ENCODE data around the gene HSPH1. TPM values are rescaled to one million over a fixed set of nuclear protein-coding genes. Genes with fewer than 3 reads are reported as not detected.
A peak's percentile ranks its signal among the peaks of the same experiment; 100 is the strongest.

HSPH1 gene
- 10 to 100 TPM; 32.5 to 93.1 (median 53.2) TPM for total RNA-seq

DNA sequence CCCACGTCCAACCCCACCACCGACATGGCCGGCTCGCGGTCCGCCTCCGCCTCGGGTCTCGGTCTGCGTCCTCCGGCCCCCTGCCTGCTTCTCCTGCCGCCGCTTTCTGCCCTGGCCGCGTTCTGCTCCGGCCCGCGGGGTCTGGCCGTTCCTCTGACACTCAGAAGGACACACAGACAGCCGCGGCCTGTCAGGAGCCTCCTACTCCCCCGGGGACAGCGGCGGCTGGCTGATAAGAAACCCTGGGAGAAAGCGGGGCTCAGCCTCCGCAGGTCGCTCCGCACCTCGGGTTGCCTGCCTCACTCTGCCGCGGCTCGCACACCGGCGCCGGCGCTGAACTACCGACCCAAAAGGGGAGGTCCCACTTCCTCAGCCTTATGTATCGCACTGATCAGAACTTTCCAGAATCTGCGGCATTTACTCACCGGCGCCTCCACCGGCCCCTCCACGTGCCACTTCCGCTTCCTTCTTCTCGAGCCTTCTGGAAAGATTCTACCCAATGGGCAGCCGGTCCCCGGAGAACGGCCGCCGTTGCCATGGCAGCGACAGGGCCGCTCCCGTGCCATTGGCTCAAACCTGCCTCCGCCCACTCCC, at the start of gene HSPH1:
Gene HSPH1 (minus strand): TSS at position 348 of the 594 bp plus-strand sequence. CDS start 322 bp downstream, at position 26.
- DNase-seq, result peak; percentile 98 to 99
- H3K27ac ChIP-seq, result peak within 1 kb of the TSS; percentile 89 to 99 (median 92)
- peaks cover 14 to 29% (median 16%) of the 10 kb centered on the region in 4 donors for H3K4me1 ChIP-seq
- no peaks in the 10 kb centered on the region for H3K9me3 ChIP-seq
- peak; percentile 97 to 98 for ATAC-seq (ENCODE audit: low FRiP score in 2 of 2)
- no peaks in the 10 kb centered on the region for H3K27me3 ChIP-seq
- WGBS, 2 donors, result 0 to 1% methylated on average over 8 to 48 of the region's 54 CpGs
- TF ChIP-seq POLR2A (IDR thresholded peaks at IDR 0.05), result peak in 3 of 4 donors; percentile 82 to 90 (median 83)
- peak in 1 of 4 donors; percentile 85 for TF ChIP-seq EP300 (IDR thresholded peaks at IDR 0.05)
- TF ChIP-seq POLR2AphosphoS5 (IDR thresholded peaks at IDR 0.05), result peak in 1 of 2 donors; percentile 88
- TF ChIP-seq, protein P1, sequence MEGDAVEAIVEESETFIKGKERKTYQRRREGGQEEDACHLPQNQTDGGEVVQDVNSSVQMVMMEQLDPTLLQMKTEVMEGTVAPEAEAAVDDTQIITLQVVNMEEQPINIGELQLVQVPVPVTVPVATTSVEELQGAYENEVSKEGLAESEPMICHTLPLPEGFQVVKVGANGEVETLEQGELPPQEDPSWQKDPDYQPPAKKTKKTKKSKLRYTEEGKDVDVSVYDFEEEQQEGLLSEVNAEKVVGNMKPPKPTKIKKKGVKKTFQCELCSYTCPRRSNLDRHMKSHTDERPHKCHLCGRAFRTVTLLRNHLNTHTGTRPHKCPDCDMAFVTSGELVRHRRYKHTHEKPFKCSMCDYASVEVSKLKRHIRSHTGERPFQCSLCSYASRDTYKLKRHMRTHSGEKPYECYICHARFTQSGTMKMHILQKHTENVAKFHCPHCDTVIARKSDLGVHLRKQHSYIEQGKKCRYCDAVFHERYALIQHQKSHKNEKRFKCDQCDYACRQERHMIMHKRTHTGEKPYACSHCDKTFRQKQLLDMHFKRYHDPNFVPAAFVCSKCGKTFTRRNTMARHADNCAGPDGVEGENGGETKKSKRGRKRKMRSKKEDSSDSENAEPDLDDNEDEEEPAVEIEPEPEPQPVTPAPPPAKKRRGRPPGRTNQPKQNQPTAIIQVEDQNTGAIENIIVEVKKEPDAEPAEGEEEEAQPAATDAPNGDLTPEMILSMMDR (IDR thresholded peaks at IDR 0.05), result peak in 1 of 6 experiments; percentile 27
- peaks cover 0 to 15% (median 0%) of the 10 kb centered on the region in 4 donors for H3K36me3 ChIP-seq
- peak within 1 kb of the TSS; percentile 61 to 98 (median 95) for H3K4me3 ChIP-seq

GRCh38 chr13:31209841-31210210, 48.1 kb upstream of the HSPH1 start:
- TF ChIP-seq, protein P1 (IDR thresholded peaks at IDR 0.05), result no peak
- TF ChIP-seq EP300 (IDR thresholded peaks at IDR 0.05), result no peak
- TF ChIP-seq POLR2A (IDR thresholded peaks at IDR 0.05), result no peak
- no peak for TF ChIP-seq POLR2AphosphoS5 (IDR thresholded peaks at IDR 0.05)
- peaks cover 22 to 23% (median 22%) of the 10 kb centered on the region in 4 donors for H3K4me1 ChIP-seq
- no peaks in the 10 kb centered on the region for H3K27me3 ChIP-seq
- H3K27ac ChIP-seq, result no peak overlapping the region
- no peak overlapping the region for H3K4me3 ChIP-seq
- H3K9me3 ChIP-seq, result no peaks in the 10 kb centered on the region
- WGBS, 2 donors, result 52 to 54% methylated on average over 4 of the region's 4 CpGs
- ATAC-seq (ENCODE audit: low FRiP score in 2 of 2) (no peak), DNase-seq (no peak)
- no peaks in the 10 kb centered on the region for H3K36me3 ChIP-seq

DNA sequence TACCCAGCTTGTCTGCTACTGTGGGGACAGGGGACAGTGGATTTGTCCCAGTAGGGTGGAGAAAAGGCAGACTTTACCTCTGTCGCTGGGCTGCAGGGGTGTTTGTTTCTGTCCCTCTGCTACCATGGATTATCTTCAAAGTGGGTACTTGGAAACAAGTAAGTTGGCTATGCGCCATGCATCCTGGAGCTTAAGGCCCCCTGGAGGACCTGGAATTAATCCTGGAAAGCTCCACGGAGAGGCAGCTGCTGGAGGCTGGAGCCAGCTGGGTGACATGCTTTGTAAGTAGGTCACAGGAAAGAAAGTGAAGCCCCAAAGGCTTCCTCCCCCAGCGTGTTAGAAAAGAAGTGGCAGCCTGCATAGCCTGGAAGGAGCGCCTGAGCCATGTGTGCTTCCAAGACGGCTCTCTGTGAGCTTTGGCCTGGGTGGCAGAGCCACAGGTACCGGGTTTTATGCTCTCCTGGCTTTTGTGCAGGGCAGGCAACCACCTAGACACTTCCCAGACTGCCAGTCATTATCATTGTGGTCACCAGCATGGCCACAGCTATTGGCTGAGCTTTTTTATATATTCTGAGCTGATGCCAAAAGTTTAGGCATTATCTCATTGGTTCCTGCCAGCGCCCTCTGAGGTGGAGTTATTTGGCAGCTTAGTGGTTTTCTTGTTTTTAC, 47.6 kb upstream of the HSPH1 start:
- Histone ChIP-seq H3K27ac (no peak overlapping the region), H3K36me3 (no peaks in the 10 kb centered on the region), H3K4me1 (peaks cover 22 to 23% (median 22%) of the 10 kb centered on the region in 4 donors), H3K4me3 (no peak overlapping the region), H3K27me3 (no peaks in the 10 kb centered on the region), H3K9me3 (no peaks in the 10 kb centered on the region)
- DNase-seq (no peak), ATAC-seq (ENCODE audit: low FRiP score in 2 of 2) (peak in 1 of 2 donors; percentile 38)
- 33 to 47% methylated on average over 7 to 8 of the region's 8 CpGs for WGBS, 2 donors
- TF ChIP-seq EP300 (IDR thresholded peaks at IDR 0.05) (no peak), POLR2A (IDR thresholded peaks at IDR 0.05) (no peak), POLR2AphosphoS5 (IDR thresholded peaks at IDR 0.05) (no peak)
- TF ChIP-seq, protein P1 (IDR thresholded peaks at IDR 0.05), result no peak

- WGBS, 2 donors, result 72 to 84% methylated on average over 12 of the region's 12 CpGs
- no peak overlapping the region for H3K4me3 ChIP-seq
- H3K27me3 ChIP-seq, result no peaks in the 10 kb centered on the region
- H3K4me1 ChIP-seq, result peaks cover 22 to 23% (median 22%) of the 10 kb centered on the region in 4 donors
- no peaks in the 10 kb centered on the region for H3K36me3 ChIP-seq
- peak in 1 of 2 donors; percentile 38 for DNase-seq
- ATAC-seq (ENCODE audit: low FRiP score in 2 of 2), result peak in 1 of 2 donors; percentile 27
- TF ChIP-seq POLR2AphosphoS5 (IDR thresholded peaks at IDR 0.05), result no peak
- TF ChIP-seq POLR2A (IDR thresholded peaks at IDR 0.05), result no peak
- no peak for TF ChIP-seq EP300 (IDR thresholded peaks at IDR 0.05)
- TF ChIP-seq, protein P1 (IDR thresholded peaks at IDR 0.05), result no peak
- no peak overlapping the region for H3K27ac ChIP-seq
- no peaks in the 10 kb centered on the region for H3K9me3 ChIP-seq
Measured at GRCh38 chr13:31208559-31209122, 46.9 kb upstream of the HSPH1 start.
